ENCODE data around the gene USH2A. TPM values are rescaled to one million over a fixed set of nuclear protein-coding genes. Genes with fewer than 3 reads are reported as not detected.

Gene USH2A
- total RNA-seq, 2 experiments from 2014 or later, result not detected

DNA sequence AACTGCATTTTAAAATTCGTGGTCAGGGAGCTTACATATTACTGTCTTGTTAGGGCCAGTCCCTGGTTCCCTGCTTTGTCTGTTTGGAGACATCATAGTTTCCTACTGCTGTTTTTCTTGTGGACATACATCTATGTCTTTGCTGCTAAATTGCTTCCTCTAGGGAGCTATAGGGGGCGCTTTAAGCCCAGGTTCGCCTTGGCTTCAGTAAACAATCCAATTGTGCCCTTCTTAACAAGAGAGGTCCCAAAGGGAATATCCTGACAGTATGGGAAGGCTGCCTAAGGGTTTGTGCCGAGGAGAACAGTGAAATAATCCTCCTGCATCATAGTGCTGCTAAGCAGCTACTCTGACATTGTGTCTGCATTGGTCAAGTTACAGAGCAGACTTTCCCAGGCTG, 112.5 kb downstream of the USH2A start:
- POLR2A ChIA-PET, result no interaction called here
- no peak overlapping the region for H3K4me3 Mint-ChIP-seq
- TF ChIP-seq, protein P1, sequence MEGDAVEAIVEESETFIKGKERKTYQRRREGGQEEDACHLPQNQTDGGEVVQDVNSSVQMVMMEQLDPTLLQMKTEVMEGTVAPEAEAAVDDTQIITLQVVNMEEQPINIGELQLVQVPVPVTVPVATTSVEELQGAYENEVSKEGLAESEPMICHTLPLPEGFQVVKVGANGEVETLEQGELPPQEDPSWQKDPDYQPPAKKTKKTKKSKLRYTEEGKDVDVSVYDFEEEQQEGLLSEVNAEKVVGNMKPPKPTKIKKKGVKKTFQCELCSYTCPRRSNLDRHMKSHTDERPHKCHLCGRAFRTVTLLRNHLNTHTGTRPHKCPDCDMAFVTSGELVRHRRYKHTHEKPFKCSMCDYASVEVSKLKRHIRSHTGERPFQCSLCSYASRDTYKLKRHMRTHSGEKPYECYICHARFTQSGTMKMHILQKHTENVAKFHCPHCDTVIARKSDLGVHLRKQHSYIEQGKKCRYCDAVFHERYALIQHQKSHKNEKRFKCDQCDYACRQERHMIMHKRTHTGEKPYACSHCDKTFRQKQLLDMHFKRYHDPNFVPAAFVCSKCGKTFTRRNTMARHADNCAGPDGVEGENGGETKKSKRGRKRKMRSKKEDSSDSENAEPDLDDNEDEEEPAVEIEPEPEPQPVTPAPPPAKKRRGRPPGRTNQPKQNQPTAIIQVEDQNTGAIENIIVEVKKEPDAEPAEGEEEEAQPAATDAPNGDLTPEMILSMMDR (IDR thresholded peaks at IDR 0.05), result no peak
- CTCF ChIA-PET, result no interaction called here
- intact Hi-C loops (cut with micrococcal nuclease), result no loop called here
- no peaks in the 10 kb centered on the region for H3K4me1 Mint-ChIP-seq (ENCODE audit: low read depth)
- peaks cover 7% of the 10 kb centered on the region for H3K9me3 Mint-ChIP-seq
- no peak overlapping the region for H3K27ac Mint-ChIP-seq
- no peak for DNase-seq
- no peaks in the 10 kb centered on the region for H3K36me3 Mint-ChIP-seq (ENCODE audit: low read depth)
- ATAC-seq, result no peak
- H3K27me3 Mint-ChIP-seq, result no peaks in the 10 kb centered on the region

DNA sequence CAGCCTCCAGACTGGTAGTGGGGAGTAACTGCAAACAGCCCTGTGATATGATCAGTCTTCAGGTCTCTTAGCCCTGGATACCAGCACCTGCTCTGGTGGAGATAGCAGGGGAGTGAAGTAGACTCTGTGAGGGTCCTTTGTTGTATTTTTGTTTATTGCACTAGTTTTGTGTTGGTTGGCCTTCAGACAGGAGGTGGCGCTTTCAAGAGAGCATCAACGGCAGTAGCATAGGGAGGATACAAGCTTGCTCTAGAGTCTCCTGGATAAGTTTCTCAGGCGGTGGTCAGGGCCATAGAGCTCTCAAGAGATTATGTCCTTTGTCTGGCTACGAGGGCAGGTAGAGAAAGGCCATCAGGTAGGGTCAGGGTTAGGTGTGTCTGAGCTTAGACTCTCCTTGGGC, 116.4 kb downstream of the USH2A start:
- DNase-seq, result no peak
- H3K4me3 Mint-ChIP-seq, result no peak overlapping the region
- H3K4me1 Mint-ChIP-seq (ENCODE audit: low read depth), result no peaks in the 10 kb centered on the region
- TF ChIP-seq, protein P1 (IDR thresholded peaks at IDR 0.05), result no peak
- no peaks in the 10 kb centered on the region for H3K27me3 Mint-ChIP-seq
- no peaks in the 10 kb centered on the region for H3K36me3 Mint-ChIP-seq (ENCODE audit: low read depth)
- no peak for ATAC-seq
- ChIA-PET POLR2A (no interaction called here), CTCF (no interaction called here)
- H3K9me3 Mint-ChIP-seq, result peaks cover 2% of the 10 kb centered on the region
- intact Hi-C loops (cut with micrococcal nuclease), result no loop called here
- H3K27ac Mint-ChIP-seq, result no peak overlapping the region

- no peaks in the 10 kb centered on the region for H3K36me3 Mint-ChIP-seq (ENCODE audit: low read depth)
Measured at GRCh38 chr1:216303690-216304089, 119.6 kb downstream of the USH2A start.

DNA sequence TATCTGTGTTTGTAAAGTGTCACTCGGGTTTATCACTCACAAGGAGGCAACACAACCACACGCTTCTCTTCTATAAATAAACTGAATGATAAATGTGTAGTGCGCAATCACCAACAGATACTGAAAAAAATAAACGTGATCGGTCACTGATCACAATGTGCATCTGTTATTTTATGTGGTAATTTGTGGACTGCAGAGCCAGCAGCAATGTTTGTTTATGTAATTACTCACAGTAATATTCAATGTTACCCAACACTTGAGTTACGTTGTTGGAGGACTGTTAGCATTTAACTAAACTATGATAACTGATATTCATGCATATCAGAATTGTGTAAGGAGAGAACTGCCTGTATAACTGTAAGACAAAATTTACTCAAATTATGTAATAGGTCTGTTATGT, 129.6 kb downstream of the USH2A start:
- POLR2A ChIA-PET, result no interaction called here
- CTCF ChIA-PET, result no interaction called here
- no peaks in the 10 kb centered on the region for H3K27me3 Mint-ChIP-seq

More at GRCh38 chr1:216303690-216304089, 119.6 kb downstream of the USH2A start:
- ATAC-seq, result no peak
- no peak for DNase-seq
- POLR2A ChIA-PET, result no interaction called here
- TF ChIP-seq, protein P1 (IDR thresholded peaks at IDR 0.05), result no peak
- no peaks in the 10 kb centered on the region for H3K27me3 Mint-ChIP-seq
- CTCF ChIA-PET, result no interaction called here
- H3K27ac Mint-ChIP-seq, result no peak overlapping the region
- intact Hi-C loops (cut with micrococcal nuclease), result no loop called here
- peaks cover 5% of the 10 kb centered on the region for H3K9me3 Mint-ChIP-seq
- H3K4me3 Mint-ChIP-seq, result no peak overlapping the region
- H3K4me1 Mint-ChIP-seq (ENCODE audit: low read depth), result no peaks in the 10 kb centered on the region

GRCh38 chr1:216290074-216290473, 133.2 kb downstream of the USH2A start:
- POLR2A ChIA-PET, result no interaction called here

More for the DNA sequence above, 129.6 kb downstream of the USH2A start:
- no peak for ATAC-seq
- H3K4me1 Mint-ChIP-seq (ENCODE audit: low read depth), result no peaks in the 10 kb centered on the region
- TF ChIP-seq, protein P1 (IDR thresholded peaks at IDR 0.05), result no peak
- intact Hi-C loops (cut with micrococcal nuclease), result no loop called here
- no peak overlapping the region for H3K4me3 Mint-ChIP-seq
- peaks cover 10% of the 10 kb centered on the region for H3K9me3 Mint-ChIP-seq
- DNase-seq, result no peak
- no peaks in the 10 kb centered on the region for H3K36me3 Mint-ChIP-seq (ENCODE audit: low read depth)
- H3K27ac Mint-ChIP-seq, result no peak overlapping the region

More at GRCh38 chr1:216290074-216290473, 133.2 kb downstream of the USH2A start:
- Mint-ChIP-seq H3K36me3 (ENCODE audit: low read depth) (no peaks in the 10 kb centered on the region), H3K27ac (no peak overlapping the region), H3K4me3 (no peak overlapping the region), H3K9me3 (peaks cover 17% of the 10 kb centered on the region), H3K27me3 (no peaks in the 10 kb centered on the region), H3K4me1 (ENCODE audit: low read depth) (no peaks in the 10 kb centered on the region)
- no peak for DNase-seq
- intact Hi-C loops (cut with micrococcal nuclease), result no loop called here
- CTCF ChIA-PET, result no interaction called here
- TF ChIP-seq, protein P1 (IDR thresholded peaks at IDR 0.05), result no peak
- ATAC-seq, result no peak
